ENCODE measurements around the gene TMC6.

DNA sequence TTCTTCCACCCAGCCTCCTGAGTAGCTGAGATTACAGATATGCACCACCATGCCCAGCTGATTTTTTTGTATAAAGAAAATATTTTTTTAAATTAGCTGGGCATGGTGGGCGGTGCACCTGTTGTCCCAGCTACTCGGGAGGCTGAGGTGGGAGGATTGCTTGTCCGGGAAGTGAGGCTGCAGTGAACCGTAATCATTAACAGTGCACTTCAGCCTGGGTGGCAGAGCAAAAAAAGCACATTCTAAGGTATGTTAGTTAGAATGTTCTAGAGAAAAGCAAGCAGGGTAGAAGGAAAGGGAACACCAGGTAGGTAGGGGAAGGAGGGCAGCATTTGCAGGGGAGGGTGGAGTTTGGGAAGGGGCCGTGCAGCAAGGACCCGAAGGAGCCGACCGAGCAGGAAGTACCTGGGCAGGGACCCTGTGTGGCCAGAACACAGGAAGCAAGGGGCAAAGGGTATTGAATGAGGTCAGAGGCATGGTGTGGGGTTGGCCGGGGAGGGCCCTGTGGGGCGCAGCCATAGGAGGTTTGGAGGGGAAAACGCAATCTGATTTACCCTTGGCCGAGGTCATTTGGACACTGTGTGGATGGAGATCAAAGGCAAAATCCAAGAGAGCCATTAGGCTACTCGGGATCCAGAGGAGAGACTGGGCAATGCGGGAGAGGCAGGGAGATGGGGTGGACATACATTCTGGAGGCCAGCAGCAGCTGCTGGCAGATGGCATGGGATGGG, 19.9 kb upstream of the TMC6 start:
- TF ChIP-seq, protein P1, sequence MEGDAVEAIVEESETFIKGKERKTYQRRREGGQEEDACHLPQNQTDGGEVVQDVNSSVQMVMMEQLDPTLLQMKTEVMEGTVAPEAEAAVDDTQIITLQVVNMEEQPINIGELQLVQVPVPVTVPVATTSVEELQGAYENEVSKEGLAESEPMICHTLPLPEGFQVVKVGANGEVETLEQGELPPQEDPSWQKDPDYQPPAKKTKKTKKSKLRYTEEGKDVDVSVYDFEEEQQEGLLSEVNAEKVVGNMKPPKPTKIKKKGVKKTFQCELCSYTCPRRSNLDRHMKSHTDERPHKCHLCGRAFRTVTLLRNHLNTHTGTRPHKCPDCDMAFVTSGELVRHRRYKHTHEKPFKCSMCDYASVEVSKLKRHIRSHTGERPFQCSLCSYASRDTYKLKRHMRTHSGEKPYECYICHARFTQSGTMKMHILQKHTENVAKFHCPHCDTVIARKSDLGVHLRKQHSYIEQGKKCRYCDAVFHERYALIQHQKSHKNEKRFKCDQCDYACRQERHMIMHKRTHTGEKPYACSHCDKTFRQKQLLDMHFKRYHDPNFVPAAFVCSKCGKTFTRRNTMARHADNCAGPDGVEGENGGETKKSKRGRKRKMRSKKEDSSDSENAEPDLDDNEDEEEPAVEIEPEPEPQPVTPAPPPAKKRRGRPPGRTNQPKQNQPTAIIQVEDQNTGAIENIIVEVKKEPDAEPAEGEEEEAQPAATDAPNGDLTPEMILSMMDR (conservative IDR thresholded peaks at IDR 0.05; ENCODE audit: low read depth, low read length) = no peak
- TF ChIP-seq MAFK (IDR thresholded peaks at IDR 0.05; ENCODE audit: low read depth, low read length) = no peak
- TF ChIP-seq SMC3 (IDR thresholded peaks at IDR 0.05; ENCODE audit: low read depth, low read length) = no peak
- TF ChIP-seq BHLHE40 (IDR thresholded peaks at IDR 0.05; ENCODE audit: low read depth, low read length) = no peak
- TF ChIP-seq, protein P2, sequence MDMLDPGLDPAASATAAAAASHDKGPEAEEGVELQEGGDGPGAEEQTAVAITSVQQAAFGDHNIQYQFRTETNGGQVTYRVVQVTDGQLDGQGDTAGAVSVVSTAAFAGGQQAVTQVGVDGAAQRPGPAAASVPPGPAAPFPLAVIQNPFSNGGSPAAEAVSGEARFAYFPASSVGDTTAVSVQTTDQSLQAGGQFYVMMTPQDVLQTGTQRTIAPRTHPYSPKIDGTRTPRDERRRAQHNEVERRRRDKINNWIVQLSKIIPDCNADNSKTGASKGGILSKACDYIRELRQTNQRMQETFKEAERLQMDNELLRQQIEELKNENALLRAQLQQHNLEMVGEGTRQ (IDR thresholded peaks at IDR 0.05; ENCODE audit: low read depth, low read length) = no peak
- no peak for TF ChIP-seq POLR2A (IDR thresholded peaks at IDR 0.05; ENCODE audit: low read depth, low read length)
- no peak for TF ChIP-seq RCOR1 (IDR thresholded peaks at IDR 0.05; ENCODE audit: insufficient replicate concordance, low read length)
- TF ChIP-seq RAD21 (IDR thresholded peaks at IDR 0.05; ENCODE audit: low read length) = no peak
- no peak for TF ChIP-seq CHD1 (IDR thresholded peaks at IDR 0.05; ENCODE audit: low read depth, low read length)
- TF ChIP-seq MXI1 (IDR thresholded peaks at IDR 0.05; ENCODE audit: borderline replicate concordance, low read depth, low read length) = no peak

Measured in IMR-90 (cell line).